Mesenchymal stem cell (in vitro differentiated cells and primary cell): ENCODE data around the gene EXTL1.

Source experiments
- DNase-seq: peaks from one replicate; pipeline ENCODE4 v3.0.0-alpha.2; 2013
- H2AFZ ChIP-seq: one replicate; pipeline ENCODE4 v1.6.1; 2013; ENCODE audit warnings: low read depth, mild to moderate bottlenecking, control low read depth, inconsistent platforms, low read length, moderate library complexity
- H2AK5ac ChIP-seq: 2 replicates; pipeline ENCODE4 v1.6.1; 2013; ENCODE audit warnings: low read length, moderate library complexity, mild to moderate bottlenecking, inconsistent platforms; ENCODE audit not compliant: severe bottlenecking
- H2BK120ac ChIP-seq: one replicate; pipeline ENCODE4 v1.6.1; 2013; ENCODE audit warnings: low read depth, mild to moderate bottlenecking, inconsistent platforms, low read length, moderate library complexity
- H2BK12ac ChIP-seq, 2 experiments: one replicate each; pipeline ENCODE4 v1.6.1; 2013; ENCODE audit warnings: inconsistent platforms in 2 of 2, low read length in 2 of 2, mild to moderate bottlenecking in 2 of 2, moderate library complexity in 2 of 2, control low read depth in 1 of 2
- H2BK15ac ChIP-seq: one replicate; pipeline ENCODE4 v1.6.1; 2013; ENCODE audit warnings: mild to moderate bottlenecking, low read depth, inconsistent platforms; ENCODE audit not compliant: poor library complexity, severe bottlenecking
- H2BK5ac ChIP-seq: 2 replicates; pipeline ENCODE4 v1.6.1; 2013; ENCODE audit warnings: low read depth, mild to moderate bottlenecking, low read length, control low read depth, inconsistent platforms; ENCODE audit not compliant: poor library complexity, severe bottlenecking
- H3K14ac ChIP-seq, 2 experiments: one replicate each; pipeline ENCODE4 v1.6.1; 2013; ENCODE audit warnings: inconsistent platforms in 2 of 2, low read length in 2 of 2, control low read depth in 1 of 2, mild to moderate bottlenecking in 1 of 2, moderate library complexity in 1 of 2
- H3K18ac ChIP-seq, 2 experiments: one replicate each; pipeline ENCODE4 v1.6.1; 2013; ENCODE audit warnings: inconsistent platforms in 2 of 2, low read length in 2 of 2, control low read depth in 1 of 2, low read depth in 1 of 2, mild to moderate bottlenecking in 1 of 2
- H3K23ac ChIP-seq, 2 experiments: one replicate each; pipeline ENCODE4 v1.6.1; 2013; ENCODE audit warnings: inconsistent platforms in 2 of 2, low read length in 2 of 2, mild to moderate bottlenecking in 2 of 2, moderate library complexity in 2 of 2, control low read depth in 1 of 2
- H3K27ac ChIP-seq: 2 replicates; pipeline ENCODE4 v1.5.1; 2013; ENCODE audit warnings: mild to moderate bottlenecking, moderate library complexity, low read length, control low read depth, inconsistent platforms; ENCODE audit not compliant: poor library complexity, severe bottlenecking
- H3K27me3 ChIP-seq, 2 experiments: 2 replicates each; pipeline versions ENCODE4 v1.6.1 to v1.7.0; 2013; ENCODE audit warnings: low read length in 2 of 2, mild to moderate bottlenecking in 2 of 2, moderate library complexity in 2 of 2, control low read depth in 1 of 2, inconsistent platforms in 1 of 2; ENCODE audit not compliant: control insufficient read depth in 1 of 2, insufficient read depth in 1 of 2
- H3K36me3 ChIP-seq, 2 experiments: 2 replicates each; pipeline versions ENCODE4 v1.6.1 to v1.7.0; 2013; ENCODE audit warnings: low read length in 2 of 2, control low read depth in 1 of 2, inconsistent platforms in 1 of 2, low read depth in 1 of 2, mild to moderate bottlenecking in 1 of 2; ENCODE audit not compliant: insufficient read depth in 2 of 2, control insufficient read depth in 1 of 2
- H3K4ac ChIP-seq, 2 experiments: one replicate each; pipeline ENCODE4 v1.6.1; 2013; ENCODE audit warnings: inconsistent platforms in 2 of 2, low read length in 2 of 2, mild to moderate bottlenecking in 2 of 2, moderate library complexity in 2 of 2, control low read depth in 1 of 2, low read depth in 1 of 2
- H3K4me1 ChIP-seq: 2 replicates; pipeline ENCODE4 v1.6.1; 2013; ENCODE audit warnings: low read depth, low read length, control low read depth; ENCODE audit not compliant: control insufficient read depth, insufficient read depth
- H3K4me2 ChIP-seq: 2 replicates; pipeline ENCODE4 v1.6.1; 2013; ENCODE audit warnings: low read length, mild to moderate bottlenecking, inconsistent platforms; ENCODE audit not compliant: poor library complexity, severe bottlenecking
- H3K4me3 ChIP-seq, 2 experiments: 2 replicates each; pipeline versions ENCODE4 v1.5.1 to v1.7.0; 2013; ENCODE audit warnings: low read length in 2 of 2, mild to moderate bottlenecking in 2 of 2, control low read depth in 1 of 2, low read depth in 1 of 2; ENCODE audit not compliant: insufficient read depth in 1 of 2
- H3K79me1 ChIP-seq: replicated peaks from 2 replicates; pipeline ENCODE4 v1.6.1; 2013; ENCODE audit warnings: mild to moderate bottlenecking, control low read depth, low read length, inconsistent platforms; ENCODE audit not compliant: poor library complexity, severe bottlenecking
- H3K9ac ChIP-seq: 2 replicates; pipeline ENCODE4 v1.7.0; 2013; ENCODE audit warnings: mild to moderate bottlenecking, low read length, moderate library complexity
- H3K9me3 ChIP-seq: 2 replicates; pipeline ENCODE4 v1.7.0; 2013; ENCODE audit warnings: mild to moderate bottlenecking, low read length; ENCODE audit not compliant: control insufficient read depth
- H4K8ac ChIP-seq: one replicate; pipeline ENCODE4 v1.6.1; 2013; ENCODE audit warnings: inconsistent platforms, mild to moderate bottlenecking, low read length, moderate library complexity
- H4K91ac ChIP-seq: one replicate; pipeline ENCODE4 v1.6.1; 2013; ENCODE audit warnings: mild to moderate bottlenecking, low read length, inconsistent platforms
- WGBS: methylation state at CpG from one replicate; pipeline ENCODE4 v1.1.7; 2013; ENCODE audit warnings: mixed read lengths; 5-methylcytosine and 5-hydroxymethylcytosine counted together

Gene EXTL1

DNA sequence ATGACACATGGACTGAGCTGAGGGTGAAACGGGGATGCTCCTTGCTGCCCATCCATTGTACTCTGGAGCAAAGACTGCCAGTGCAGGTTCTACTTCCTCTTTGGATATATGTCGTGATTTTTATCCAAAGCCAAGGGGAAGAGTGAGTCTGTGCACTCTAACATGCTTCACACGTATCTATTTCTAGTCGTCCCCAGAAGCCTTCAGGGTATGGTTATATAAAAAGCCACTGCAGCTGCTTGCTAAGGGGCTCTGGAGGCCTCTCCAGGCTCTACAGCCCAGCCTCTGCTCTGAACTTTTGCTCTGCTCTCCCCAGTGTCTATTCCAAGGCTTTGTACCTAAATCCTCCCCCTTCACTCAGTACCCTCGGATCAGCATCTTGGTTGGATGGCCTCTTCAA, 43.8 kb upstream of the EXTL1 start:
- H3K36me3 ChIP-seq, result peaks cover 27 to 73% of the 10 kb centered on the region in 2 experiments
- no peak overlapping the region for H3K4me3 ChIP-seq
- H3K27ac ChIP-seq, result no peak overlapping the region
- H3K4me2 ChIP-seq, result no peak overlapping the region
- H3K4ac ChIP-seq, result no peak overlapping the region
- H2BK15ac ChIP-seq, result no peak overlapping the region
- H3K9ac ChIP-seq, result no peak overlapping the region
- H2AFZ ChIP-seq, result no peak overlapping the region
- no peak overlapping the region for H2BK5ac ChIP-seq
- H3K23ac ChIP-seq, result no peak overlapping the region
- H2BK120ac ChIP-seq, result no peak overlapping the region
- H3K14ac ChIP-seq, result no peak overlapping the region
- no peak overlapping the region for H4K8ac ChIP-seq
- no peaks in the 10 kb centered on the region for H3K4me1 ChIP-seq
- DNase-seq, result no peak
- H4K91ac ChIP-seq, result no peak overlapping the region
- WGBS, result 97% methylated on average over 5 of the region's 5 CpGs
- H3K79me1 ChIP-seq, result peaks cover 1% of the 10 kb centered on the region
- no peaks in the 10 kb centered on the region for H3K9me3 ChIP-seq
- no peak overlapping the region for H2AK5ac ChIP-seq
- no peak overlapping the region for H2BK12ac ChIP-seq
- no peak overlapping the region for H3K18ac ChIP-seq
- no peaks in the 10 kb centered on the region for H3K27me3 ChIP-seq

DNA sequence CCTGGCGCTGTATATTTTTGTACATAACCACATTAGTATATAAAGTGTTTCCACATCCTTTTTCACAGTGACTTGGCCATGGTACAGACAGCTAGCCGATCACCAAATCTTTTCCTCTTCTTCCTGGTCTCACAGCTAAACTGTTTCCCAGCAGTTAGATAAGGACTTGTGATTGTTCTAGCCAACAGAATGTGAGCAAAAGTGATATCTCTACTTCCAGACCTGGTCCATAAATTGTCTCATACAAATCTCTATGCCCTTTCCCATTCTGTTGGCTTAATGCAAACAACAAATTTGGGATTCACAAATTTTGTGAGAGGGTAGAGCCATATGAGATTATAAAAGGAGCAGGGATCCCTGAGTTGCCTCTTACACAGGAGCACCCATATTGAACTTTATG, 43.2 kb upstream of the EXTL1 start:
- no peak overlapping the region for H2BK12ac ChIP-seq
- no peak overlapping the region for H3K4ac ChIP-seq
- no peaks in the 10 kb centered on the region for H3K9me3 ChIP-seq
- H2BK15ac ChIP-seq, result no peak overlapping the region
- H3K18ac ChIP-seq, result no peak overlapping the region
- no peak overlapping the region for H3K27ac ChIP-seq
- no peak overlapping the region for H2BK5ac ChIP-seq
- no peak overlapping the region for H3K9ac ChIP-seq
- no peaks in the 10 kb centered on the region for H3K4me1 ChIP-seq
- peaks cover 27 to 71% of the 10 kb centered on the region in 2 experiments for H3K36me3 ChIP-seq
- H2AK5ac ChIP-seq, result no peak overlapping the region
- H4K91ac ChIP-seq, result no peak overlapping the region
- no peak overlapping the region for H3K23ac ChIP-seq
- H2AFZ ChIP-seq, result no peak overlapping the region
- H3K79me1 ChIP-seq, result peaks cover 1% of the 10 kb centered on the region
- H3K27me3 ChIP-seq, result no peaks in the 10 kb centered on the region
- H3K14ac ChIP-seq, result no peak overlapping the region
- no peak for DNase-seq
- no peak overlapping the region for H3K4me3 ChIP-seq
- no peak overlapping the region for H3K4me2 ChIP-seq
- H2BK120ac ChIP-seq, result no peak overlapping the region
- no peak overlapping the region for H4K8ac ChIP-seq
- WGBS, result 100% methylated on average over 2 of the region's 2 CpGs

DNA sequence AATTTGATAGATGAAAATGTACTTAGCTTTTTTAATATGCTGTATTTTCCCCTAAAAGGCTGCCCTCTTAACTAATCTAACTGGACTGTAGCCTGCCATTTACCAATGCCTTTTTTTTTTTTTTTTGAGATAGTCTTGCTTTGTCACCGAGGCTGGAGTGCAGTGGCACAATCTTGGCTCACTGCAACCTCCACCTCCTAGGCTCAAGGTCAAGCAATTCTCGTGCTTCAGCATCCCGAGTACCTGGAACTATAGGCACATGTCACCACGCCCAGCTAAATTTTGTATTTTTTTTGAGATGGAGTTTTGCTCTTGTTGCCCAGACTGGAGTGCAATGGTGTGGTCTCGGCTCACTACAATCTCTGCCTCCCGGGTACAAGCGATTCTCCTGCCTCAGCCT, 42.4 kb upstream of the EXTL1 start:
- Histone ChIP-seq H3K9me3 (no peaks in the 10 kb centered on the region), H3K4me1 (no peaks in the 10 kb centered on the region), H4K91ac (no peak overlapping the region), H3K4me3 (no peak overlapping the region), H3K14ac (no peak overlapping the region), H4K8ac (no peak overlapping the region), H3K36me3 (peaks cover 26 to 71% of the 10 kb centered on the region in 2 experiments), H2BK15ac (no peak overlapping the region), H2AFZ (no peak overlapping the region), H2BK12ac (no peak overlapping the region), H2BK120ac (no peak overlapping the region), H3K27me3 (no peaks in the 10 kb centered on the region), H3K79me1 (peaks cover 1% of the 10 kb centered on the region), H2BK5ac (no peak overlapping the region), H2AK5ac (no peak overlapping the region), H3K18ac (no peak overlapping the region), H3K9ac (no peak overlapping the region), H3K27ac (no peak overlapping the region), H3K4me2 (no peak overlapping the region), H3K4ac (no peak overlapping the region), H3K23ac (no peak overlapping the region)
- 99% methylated on average over 7 of the region's 7 CpGs for WGBS
- no peak for DNase-seq

DNA sequence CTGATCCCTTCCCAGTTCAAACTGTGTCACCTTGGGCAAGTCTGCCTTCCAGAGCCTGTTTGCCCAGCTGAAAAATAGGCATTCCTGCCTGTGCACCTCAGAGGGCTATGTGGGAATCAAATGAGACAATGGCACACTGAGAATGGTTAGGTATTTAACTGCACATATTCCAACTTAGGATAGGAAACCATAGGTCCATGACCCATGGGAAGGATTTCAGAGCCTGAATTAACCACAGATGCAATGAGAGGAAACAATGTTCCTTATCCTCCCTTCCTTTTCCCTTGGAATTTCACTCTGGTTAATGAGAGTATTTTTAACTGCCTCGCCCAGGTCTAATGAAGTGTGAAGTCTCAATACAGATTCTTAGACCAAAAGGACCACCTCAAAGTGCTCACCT, 36.4 kb upstream of the EXTL1 start:
- H2BK5ac ChIP-seq, result no peak overlapping the region
- WGBS, result 100% methylated on average over 1 of the region's 1 CpG

More for the DNA sequence above, 36.4 kb upstream of the EXTL1 start:
- no peaks in the 10 kb centered on the region for H3K9me3 ChIP-seq
- H3K14ac ChIP-seq, result no peak overlapping the region
- no peak overlapping the region for H4K91ac ChIP-seq
- H3K27ac ChIP-seq, result no peak overlapping the region
- H3K4ac ChIP-seq, result no peak overlapping the region
- DNase-seq, result no peak
- peaks cover 25 to 59% of the 10 kb centered on the region in 2 experiments for H3K36me3 ChIP-seq
- H2BK12ac ChIP-seq, result no peak overlapping the region
- no peak overlapping the region for H3K23ac ChIP-seq
- H2BK15ac ChIP-seq, result no peak overlapping the region
- H2AFZ ChIP-seq, result no peak overlapping the region
- no peaks in the 10 kb centered on the region for H3K27me3 ChIP-seq
- no peak overlapping the region for H3K4me2 ChIP-seq
- no peak overlapping the region for H3K18ac ChIP-seq
- H2BK120ac ChIP-seq, result no peak overlapping the region
- H3K4me1 ChIP-seq, result no peaks in the 10 kb centered on the region
- no peak overlapping the region for H3K4me3 ChIP-seq
- no peak overlapping the region for H2AK5ac ChIP-seq
- peaks cover 1% of the 10 kb centered on the region for H3K79me1 ChIP-seq
- no peak overlapping the region for H3K9ac ChIP-seq
- no peak overlapping the region for H4K8ac ChIP-seq
